GM12892 (cell line): Measurements from ENCODE around the gene TMEM62.

Experiments
- DNase-seq: peaks from one replicate; pipeline ENCODE4 v3.0.0; 2011; ENCODE audit not compliant: insufficient read length
- FAIRE-seq: peaks from 2 replicates; lab custom pipeline; 2011; peaks lifted over from hg19 to GRCh38; lab: Jason Lieb, UNC
- POLR2A ChIP-seq: IDR thresholded peaks from 2 replicates; pipeline ENCODE4 v1.6.1; 2011; ENCODE audit warnings: low read depth, low read length, control low read depth
- POLR2AphosphoS5 ChIP-seq: IDR thresholded peaks from 2 replicates; pipeline ENCODE4 v1.6.1; 2011; ENCODE audit warnings: low read depth, low read length, control low read depth
- TAF1 ChIP-seq: IDR thresholded peaks from 2 replicates; pipeline ENCODE4 v1.6.1; 2011; ENCODE audit warnings: low read depth, mild to moderate bottlenecking, control low read depth, low read length, borderline replicate concordance

TMEM62 gene

DNA sequence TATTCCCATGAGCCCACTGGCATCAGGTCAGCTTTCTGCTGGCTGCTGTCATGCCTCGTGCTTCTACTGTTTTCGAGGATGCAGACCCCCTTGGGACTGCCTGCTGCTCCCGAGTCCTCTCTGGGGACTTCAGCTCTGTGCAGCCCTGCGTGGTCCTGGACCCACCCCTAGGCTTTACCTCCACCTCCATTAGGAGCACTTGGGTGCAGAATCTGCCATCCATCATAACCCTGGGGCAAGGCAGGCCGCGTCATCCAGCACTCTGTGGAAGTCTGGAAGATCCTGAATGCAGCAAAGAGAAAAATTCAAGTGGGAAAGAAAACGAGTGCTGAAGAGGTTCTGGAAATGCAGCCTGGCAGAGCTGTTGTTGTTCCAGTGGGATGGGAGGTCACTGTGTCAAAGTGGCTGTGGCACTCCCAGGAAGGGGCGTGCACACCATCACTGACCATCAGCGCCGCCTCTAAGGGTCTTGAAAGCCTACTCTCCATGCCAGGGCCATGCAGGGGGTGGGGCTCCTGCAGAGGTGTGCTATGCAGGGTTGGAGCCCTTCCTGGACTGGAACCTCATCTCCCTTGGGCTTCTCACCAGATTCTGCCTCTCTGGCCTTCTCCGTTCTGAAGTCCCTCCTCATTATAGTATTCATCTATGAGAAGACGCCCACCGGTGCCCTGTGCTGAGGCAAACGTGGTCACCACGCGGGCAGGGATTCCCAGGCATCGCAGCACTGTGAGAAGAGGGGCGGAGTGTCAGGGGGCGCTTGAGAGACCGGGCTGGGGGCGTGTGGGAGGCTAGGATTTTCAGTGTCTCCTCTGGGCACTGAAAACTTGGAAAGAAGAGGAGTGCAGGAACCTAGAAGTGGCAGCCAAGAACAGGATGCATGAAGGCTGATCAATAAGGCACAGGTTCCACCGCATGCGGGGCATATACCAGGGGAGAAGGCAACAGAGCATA is 74.9 kb downstream of the TMEM62 start:
- DNase-seq (no peak), FAIRE-seq (no peak)
- TF ChIP-seq POLR2AphosphoS5, result no peak
- TF ChIP-seq POLR2A, result no peak
- no peak for TF ChIP-seq TAF1

- no peak for TF ChIP-seq POLR2AphosphoS5
- no peak for TF ChIP-seq POLR2A
- no peak for TF ChIP-seq TAF1
- no peak for FAIRE-seq
- DNase-seq, result no peak
Observed at GRCh38 chr15:43209059-43209824, 75.9 kb downstream of the TMEM62 start.

DNA sequence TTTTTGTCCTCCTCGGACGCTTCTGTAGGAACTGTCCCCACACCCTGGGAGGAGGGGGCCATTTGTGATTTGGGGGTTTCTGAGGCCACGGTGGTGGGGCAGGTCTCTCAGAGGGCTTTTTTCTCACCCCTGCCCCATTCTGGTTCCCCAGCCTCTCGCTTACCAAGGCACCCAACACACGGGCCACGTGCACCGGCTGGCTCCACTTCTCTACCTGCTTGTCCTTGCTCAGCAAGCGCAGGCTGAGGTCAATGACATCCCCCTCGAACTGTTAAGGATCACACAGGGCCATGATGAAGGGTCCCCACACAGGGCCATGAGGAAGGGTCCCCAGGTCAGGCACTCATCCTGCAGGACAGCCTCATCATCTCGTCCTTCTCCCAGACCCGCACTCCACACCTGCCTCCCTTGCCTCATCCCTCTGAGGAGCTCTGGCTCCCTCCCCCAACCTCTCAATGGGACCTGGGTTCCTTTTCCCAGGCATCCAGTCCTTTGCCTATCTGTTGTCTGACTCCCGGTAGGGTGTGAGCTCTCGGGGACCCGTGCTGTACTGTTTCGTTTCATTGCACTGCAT is 76.9 kb downstream of the TMEM62 start:
- FAIRE-seq, result no peak
- TF ChIP-seq POLR2A (no peak), POLR2AphosphoS5 (no peak), TAF1 (no peak)
- DNase-seq, result no peak

GRCh38 chr15:43210807-43211206 is 77.4 kb downstream of the TMEM62 start:
- no peak for FAIRE-seq
- TF ChIP-seq POLR2A, result no peak
- TF ChIP-seq POLR2AphosphoS5, result no peak
- no peak for TF ChIP-seq TAF1

DNA sequence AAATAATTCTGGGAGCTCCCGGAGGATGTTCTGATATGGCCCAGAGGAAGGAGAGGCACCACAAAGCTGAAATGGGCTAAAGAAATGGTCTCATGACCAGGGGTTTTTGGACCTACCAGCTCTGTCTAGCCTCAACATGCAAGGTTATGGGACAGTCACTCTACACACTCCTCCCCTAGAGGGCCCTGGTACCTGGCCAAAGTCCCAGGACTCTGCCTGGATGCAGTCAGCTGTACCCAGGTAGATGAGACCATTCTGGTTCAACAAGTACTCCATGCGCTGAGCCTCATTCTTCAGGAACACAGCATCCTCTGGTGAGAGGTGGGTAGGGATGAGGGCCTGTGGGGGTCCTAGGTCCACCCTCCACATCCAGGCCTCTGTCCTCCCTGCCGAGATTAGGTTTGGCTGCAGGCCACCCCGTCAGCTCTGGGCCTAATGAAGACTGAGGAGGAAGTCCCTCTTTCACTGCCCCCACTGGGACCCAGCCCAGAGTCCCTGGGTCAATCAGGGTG is 77.9 kb downstream of the TMEM62 start:
- TF ChIP-seq POLR2AphosphoS5 (no peak), POLR2A (no peak), TAF1 (no peak)
- DNase-seq (no peak), FAIRE-seq (no peak)

More at GRCh38 chr15:43210807-43211206, 77.4 kb downstream of the TMEM62 start:
- DNase-seq, result no peak

GRCh38 chr15:43212299-43212698 is 78.9 kb downstream of the TMEM62 start:
- FAIRE-seq, result no peak
- no peak for DNase-seq
- no peak for TF ChIP-seq TAF1
- no peak for TF ChIP-seq POLR2AphosphoS5
- TF ChIP-seq POLR2A, result no peak

- FAIRE-seq (no peak), DNase-seq (no peak)
- no peak for TF ChIP-seq POLR2A
- TF ChIP-seq TAF1, result no peak
- TF ChIP-seq POLR2AphosphoS5, result no peak
Observed at GRCh38 chr15:43212951-43213350, 79.6 kb downstream of the TMEM62 start.

DNA sequence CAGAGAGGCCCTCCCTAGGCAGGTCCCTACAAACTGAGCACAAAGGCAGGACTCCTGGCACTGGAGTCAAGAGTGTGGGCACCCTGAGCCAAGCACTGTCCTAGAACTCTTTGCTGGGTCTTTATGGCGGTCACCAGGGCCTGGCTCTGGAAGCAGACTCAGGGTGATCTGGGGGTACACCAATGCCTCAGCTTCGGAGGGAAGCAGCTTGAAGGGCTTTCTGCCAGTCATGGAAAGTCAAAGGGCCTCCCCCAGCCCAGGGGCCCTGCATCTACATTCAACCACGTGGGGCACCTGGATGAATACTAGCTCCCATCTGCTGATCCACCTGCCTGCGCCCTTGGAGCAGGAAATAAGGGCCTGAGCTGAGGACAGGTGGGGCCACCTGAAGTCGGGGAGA is 80.1 kb downstream of the TMEM62 start:
- DNase-seq (no peak), FAIRE-seq (no peak)
- TF ChIP-seq POLR2A (no peak), TAF1 (no peak), POLR2AphosphoS5 (no peak)

- DNase-seq (no peak), FAIRE-seq (no peak)
- no peak for TF ChIP-seq POLR2A
- TF ChIP-seq TAF1, result no peak
- TF ChIP-seq POLR2AphosphoS5, result no peak
Observed at GRCh38 chr15:43214169-43214568, 80.8 kb downstream of the TMEM62 start.

- DNase-seq, result no peak
- FAIRE-seq, result no peak
Observed at GRCh38 chr15:43214592-43215295, 81.4 kb downstream of the TMEM62 start.

GRCh38 chr15:43215961-43216360 is 82.6 kb downstream of the TMEM62 start:
- TF ChIP-seq POLR2AphosphoS5 (no peak), POLR2A (no peak), TAF1 (no peak)
- FAIRE-seq (no peak), DNase-seq (no peak)

More at GRCh38 chr15:43214592-43215295, 81.4 kb downstream of the TMEM62 start:
- TF ChIP-seq POLR2A (no peak), TAF1 (no peak), POLR2AphosphoS5 (no peak)
